ENCODE results near the gene SETDB2.

DNA sequence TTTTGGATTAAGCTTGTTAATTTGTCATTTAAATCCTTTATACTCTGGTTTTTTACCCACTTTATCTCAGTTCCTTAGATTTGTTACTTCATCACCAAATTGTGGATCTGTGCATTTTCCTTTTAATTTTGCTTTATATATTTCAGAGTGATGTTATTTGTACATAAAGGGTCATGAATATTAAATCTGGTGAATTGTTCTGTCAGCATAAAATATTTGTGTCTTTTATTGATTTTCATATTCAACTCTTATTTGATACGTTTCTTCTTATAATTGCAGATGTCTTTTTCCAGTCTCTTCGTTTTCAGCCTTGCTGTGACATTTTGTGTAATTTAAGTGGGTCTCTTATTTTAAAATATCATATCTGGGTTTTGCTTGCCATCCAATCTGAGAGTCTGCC, 4.7 kb downstream of the SETDB2 start:
- TF ChIP-seq, protein P1, sequence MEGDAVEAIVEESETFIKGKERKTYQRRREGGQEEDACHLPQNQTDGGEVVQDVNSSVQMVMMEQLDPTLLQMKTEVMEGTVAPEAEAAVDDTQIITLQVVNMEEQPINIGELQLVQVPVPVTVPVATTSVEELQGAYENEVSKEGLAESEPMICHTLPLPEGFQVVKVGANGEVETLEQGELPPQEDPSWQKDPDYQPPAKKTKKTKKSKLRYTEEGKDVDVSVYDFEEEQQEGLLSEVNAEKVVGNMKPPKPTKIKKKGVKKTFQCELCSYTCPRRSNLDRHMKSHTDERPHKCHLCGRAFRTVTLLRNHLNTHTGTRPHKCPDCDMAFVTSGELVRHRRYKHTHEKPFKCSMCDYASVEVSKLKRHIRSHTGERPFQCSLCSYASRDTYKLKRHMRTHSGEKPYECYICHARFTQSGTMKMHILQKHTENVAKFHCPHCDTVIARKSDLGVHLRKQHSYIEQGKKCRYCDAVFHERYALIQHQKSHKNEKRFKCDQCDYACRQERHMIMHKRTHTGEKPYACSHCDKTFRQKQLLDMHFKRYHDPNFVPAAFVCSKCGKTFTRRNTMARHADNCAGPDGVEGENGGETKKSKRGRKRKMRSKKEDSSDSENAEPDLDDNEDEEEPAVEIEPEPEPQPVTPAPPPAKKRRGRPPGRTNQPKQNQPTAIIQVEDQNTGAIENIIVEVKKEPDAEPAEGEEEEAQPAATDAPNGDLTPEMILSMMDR (optimal IDR thresholded peaks at IDR 0.05 in 1 of 3, IDR thresholded peaks at IDR 0.05 in 1 of 3, conservative IDR thresholded peaks at IDR 0.05 in 1 of 3; ENCODE audit: extremely low read depth in 1 of 3, insufficient read depth in 2 of 3, low read length in 3 of 3), result no peak
- TF ChIP-seq EZH2 (IDR thresholded peaks at IDR 0.05; ENCODE audit: low read length), result no peak

All from keratinocyte (primary cell).